Measurements from ENCODE around the gene HOXB5.

HOXB5 gene

DNA sequence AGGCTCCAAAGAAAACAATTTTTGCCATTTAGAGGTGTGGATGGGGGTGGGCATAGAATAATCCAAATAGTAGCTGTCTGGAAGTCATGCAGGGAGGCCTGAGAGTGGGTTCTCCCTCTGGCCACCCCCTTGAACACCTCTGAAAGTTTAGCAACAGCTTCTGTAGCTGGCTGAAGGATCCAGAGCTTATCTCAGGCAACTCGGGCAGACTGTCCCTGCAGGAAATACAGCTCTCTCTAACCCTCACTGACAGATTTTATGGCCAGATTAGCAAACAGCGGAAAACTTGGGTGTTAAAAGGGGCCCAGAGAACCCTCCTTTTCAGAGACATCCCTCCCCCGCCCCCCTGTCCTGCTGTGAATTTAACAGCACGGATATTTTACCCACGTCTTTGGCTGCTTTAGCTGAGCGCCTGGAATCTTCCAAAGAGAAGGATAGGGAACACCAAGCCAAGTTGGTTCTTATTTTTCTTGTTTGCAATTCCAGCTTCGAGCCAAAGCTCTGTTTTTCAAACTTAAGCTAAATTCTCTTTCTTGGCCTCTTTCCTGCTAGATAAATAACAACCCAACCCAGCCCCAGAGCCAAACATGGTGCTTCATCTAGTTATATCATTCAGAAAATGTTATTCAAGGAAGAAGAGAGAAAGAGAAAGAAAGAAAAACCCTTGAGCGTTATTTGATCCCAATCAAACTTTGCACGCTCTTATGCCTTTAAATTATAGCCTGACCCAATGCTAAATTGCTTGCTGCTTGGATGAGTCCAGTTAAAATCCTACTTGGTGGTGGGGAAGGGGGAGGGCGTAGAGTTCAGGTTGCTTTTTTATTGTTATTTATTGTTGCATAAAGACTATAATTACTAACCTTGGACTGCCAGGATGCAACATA lies 46.4 kb downstream of the HOXB5 start:
- DNase-seq (ENCODE audit: low spot score), result no peak

DNA sequence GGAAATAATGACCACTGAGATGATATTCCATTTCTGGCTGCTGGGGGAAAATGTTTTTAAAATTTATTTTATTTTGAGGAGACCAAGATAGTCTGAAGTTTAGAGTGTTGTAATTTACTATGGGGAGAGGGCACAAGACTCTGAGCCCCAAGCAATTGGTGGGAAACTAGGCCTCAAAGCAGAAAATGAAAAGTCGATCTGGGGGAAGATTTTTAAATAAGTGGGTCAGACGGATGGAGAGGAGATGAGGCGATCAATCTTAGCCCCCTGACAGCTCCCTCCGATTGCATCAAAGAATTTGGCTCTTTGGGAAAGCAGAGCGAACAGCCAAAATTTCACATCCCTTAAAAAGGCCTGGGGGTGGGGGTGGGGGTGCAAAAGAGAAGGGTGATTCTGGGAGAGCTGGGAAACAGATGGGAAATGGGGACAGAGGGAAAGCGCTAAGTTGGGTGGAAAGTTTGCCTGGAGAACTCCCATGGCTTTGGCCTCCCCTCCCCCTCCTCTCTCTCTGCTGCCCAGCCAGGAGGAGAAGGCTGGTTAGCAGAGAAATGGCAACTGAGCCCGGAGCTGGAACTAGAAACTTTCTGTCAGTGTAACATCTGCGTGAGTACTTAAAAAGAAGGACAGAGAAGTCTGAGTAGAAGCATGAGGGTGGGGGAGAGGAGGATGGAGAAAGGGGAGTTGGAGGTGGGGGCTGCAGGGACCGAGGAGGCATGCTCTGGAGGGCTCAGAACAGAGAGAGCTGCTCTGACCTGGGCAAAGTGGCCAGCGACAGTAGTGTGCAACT lies 47.2 kb downstream of the HOXB5 start:
- no peak for DNase-seq (ENCODE audit: low spot score)

DNA sequence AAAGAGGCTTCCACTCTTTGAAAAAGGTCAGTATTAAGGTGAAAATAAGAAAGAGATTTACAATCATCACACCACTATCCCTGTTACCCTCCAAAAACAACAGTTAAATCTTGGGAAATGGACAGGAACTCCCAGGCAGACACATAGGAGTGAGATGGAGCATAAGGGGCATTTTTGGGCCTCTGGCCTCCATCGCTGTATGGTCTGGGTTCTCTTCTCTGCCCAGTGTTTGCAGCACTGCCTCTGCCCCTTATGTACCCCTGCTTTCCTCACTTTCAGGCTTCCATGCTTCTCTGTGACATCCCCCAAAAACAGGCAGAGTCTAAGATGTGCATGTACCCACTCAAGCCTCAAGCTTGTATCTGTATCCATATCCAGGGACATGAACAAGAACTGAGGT lies 48.0 kb downstream of the HOXB5 start:
- no peak for DNase-seq (ENCODE audit: low spot score)

DNA sequence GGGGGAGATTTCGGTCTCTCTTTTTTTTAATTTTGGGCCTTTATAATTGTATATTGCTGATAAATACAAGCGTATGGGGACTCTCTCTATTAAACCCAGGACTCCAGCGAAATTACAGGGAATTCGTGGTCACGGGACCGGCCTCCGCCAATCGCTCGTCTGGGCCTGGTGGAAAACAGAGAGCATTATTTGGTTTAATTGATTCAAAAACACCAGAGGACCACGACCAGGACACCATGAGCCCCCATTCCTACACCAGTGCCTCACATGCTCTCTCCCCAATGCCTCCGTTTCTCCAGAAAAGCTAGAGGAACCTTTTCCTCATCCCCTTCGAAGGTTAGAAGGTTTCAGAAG lies 48.6 kb downstream of the HOXB5 start, which contains the start of gene HOXB2:
Gene HOXB2 (minus strand): TSS at position 88 of the 354 bp plus-strand sequence. CDS start 198 bp downstream, outside the sequence.
- DNase-seq (ENCODE audit: low spot score), result no peak

DNA sequence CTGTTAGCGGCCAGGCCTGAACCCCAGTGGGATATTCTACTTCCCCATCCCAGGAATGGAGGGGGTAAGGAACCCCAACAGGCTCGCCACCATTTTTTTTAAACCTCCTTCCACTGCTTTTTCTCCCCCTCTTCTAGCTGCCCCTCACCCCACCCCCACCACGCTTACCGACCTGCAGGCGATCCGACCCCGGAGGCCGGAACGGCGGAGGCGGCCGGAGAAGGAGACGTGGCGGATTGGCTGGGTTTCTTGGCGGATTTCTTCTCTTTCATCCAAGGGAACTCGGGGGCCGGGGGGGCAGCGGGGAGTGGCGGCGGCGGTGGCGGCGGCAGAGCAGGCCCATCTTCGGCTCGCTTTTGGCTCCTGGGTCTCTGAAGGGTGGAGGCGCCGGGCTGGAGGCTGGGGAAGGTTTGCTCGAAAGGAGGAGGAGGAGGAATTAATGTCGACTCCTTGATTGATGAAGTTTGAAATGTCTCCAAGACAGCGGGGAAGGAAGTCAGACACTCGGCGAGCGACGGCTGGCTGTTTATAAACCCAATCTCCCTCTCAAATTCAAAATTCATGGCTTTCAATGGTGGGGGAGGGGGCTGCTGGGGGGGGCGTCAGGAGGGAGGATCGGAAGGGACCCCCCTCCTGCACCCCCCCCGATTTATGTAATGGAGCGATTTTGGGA lies 49.1 kb downstream of the HOXB5 start:
- DNase-seq (ENCODE audit: low spot score), result no peak

DNA sequence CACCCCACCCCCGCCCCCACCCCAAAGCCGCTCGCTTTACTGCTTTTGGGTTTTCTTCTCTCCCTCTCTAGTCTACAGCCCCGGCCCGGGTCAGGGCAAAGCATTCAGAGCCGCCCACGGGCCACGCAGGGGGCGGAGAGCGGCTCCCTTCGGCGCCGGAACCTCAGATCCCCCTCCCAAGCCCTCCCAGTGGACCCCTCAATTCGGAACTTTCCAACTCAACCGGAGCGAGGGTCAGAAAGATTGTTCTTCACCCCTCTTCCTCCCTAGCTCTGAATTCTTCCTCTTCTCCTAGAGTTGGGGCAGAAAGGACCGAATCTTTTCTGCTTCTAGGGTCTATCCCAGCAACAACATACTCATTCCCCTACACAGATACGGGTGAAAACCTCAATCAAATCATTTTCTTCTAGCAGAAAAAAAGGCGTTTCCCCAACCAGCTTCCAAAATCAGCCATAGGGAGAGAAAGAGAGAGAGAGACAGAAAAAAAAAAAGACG lies 49.7 kb downstream of the HOXB5 start:
- DNase-seq (ENCODE audit: low spot score), result no peak

DNA sequence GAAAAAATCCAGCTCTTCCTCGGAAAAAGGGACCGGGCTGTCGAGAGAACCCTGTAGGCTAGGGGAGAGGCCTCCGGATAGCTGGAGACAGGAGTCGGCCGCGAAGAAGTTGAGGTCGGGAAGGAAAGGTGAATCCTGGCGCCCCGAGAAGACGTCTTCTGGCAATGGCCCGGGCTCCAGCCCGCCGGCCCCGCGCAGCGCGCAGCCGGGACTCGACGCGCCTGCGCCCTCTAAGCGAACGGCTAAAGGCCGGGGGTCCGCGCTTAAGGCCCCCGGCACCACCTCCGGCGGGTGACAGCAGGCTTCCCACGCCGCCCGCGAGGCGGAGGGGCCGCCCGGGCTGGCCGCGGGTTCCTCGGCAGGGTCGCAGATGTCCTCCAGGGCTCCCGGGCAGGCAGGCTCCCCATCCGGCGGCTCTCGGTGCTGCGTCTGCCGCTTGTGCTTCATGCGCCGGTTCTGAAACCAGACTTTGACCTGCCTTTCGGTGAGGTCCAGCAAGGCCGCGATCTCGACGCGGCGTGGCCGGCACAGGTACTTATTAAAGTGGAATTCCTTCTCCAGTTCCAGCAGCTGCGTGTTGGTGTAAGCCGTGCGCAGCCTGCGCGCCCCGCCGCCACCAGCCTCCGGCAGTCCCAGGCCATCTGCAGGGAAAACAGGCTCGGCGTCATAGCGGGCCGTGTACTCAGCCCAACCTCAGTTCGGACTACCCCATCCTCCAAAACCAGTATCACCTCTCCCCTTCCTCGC lies 50.3 kb downstream of the HOXB5 start:
- peak; percentile 12 for DNase-seq (ENCODE audit: low spot score)

DNA sequence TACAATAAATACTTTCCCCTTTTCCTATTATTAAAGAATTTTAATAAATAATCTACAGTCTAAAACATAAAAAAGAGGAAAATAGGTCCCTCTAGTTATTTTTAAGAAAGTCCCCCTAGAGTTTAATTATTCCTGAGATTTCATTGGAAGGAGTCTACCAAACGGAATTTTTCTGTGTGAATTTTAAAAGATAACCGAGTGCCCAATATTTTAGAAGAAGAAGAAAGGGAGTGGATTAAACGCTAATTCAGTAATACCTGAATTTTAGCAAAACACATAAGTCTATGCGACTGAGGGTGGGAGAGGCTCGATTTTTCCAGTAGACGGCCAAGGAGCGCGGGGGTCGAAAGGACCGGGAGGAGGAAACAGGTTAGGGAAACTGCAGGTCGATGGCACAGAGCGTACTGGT lies 50.9 kb downstream of the HOXB5 start:
- DNase-seq (ENCODE audit: low spot score), result no peak

DNA sequence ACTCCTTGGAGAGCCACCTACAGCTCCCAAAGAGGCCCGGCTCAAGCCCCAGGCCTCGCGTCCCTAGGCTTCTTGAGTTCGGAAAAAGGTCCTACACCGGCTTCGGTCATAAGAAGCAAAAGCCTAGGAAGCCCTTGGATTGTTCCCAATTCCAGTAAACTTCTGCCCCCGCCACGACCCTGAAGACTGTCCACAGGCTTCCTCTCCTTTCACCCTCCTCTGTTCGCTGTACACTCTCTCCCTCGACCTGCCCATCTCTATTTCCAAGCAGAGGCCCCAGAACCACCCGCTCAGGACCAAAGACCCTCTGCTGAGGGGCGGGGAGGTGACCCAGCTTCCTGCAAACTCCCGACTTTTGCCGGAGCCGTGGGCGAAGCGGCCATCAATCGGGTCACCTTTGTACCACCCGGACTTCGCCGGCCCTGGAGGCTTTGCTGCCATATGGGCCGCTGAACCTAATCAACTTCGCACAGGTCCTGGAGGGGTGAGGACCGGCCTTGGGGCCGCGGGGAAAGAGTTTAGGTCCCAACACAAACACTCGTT lies 51.4 kb downstream of the HOXB5 start:
- no peak for DNase-seq (ENCODE audit: low spot score)

DNA sequence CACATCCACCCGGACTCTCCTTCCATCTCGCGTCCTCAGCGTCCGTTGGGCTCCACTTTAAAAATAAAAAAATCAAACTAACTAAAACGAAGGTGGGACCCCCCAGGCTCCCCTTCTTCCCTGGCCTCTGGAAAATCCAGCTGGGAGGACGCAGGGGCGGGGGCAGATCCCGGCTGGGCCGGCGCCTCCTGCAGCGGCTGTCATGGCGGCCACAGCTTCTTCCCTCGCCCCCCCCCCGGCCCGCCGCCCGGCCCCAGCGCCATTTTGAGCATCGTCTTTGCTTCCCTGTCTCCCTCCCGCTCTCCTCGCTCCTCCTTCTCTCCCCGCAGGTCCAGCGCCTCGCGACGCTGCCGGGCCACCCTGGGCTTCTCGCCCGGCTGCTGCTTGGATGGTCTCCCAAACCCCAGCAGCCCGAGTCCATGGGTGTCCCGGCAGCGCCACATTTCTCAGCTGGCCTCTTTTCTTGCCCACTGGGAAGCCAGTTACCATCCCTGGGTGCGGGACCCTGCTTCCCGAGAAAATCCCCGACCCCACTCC lies 51.9 kb downstream of the HOXB5 start:
- no peak for DNase-seq (ENCODE audit: low spot score)
